GM23338 (cell line): Measurements from ENCODE around the gene THSD4. TPM values are rescaled to one million over a fixed set of nuclear protein-coding genes. Genes with fewer than 3 reads are reported as not detected.

Experiments used
- ATAC-seq: fragments of 200-7000 bp; cut with Tn5 transposase; 3 replicates; pipeline ENCODE4 v1.9.1; 2020
- DNase-seq: peaks from one replicate; pipeline ENCODE4 v3.0.0-alpha.2; 2015; ENCODE audit warnings: low spot score
- H2AFZ ChIP-seq: fragments of 200-600 bp; sonication (generic); 2 replicates; pipeline ENCODE4 v1.8.0; 2016; ENCODE audit warnings: antibody characterized with exemption, mild to moderate bottlenecking, moderate library complexity
- H3F3A ChIP-seq: fragments of 200-600 bp; sonication (generic); replicated peaks from 2 replicates; pipeline ENCODE4 v1.8.0; 2017; ENCODE audit warnings: antibody characterized with exemption, mixed run types, low read depth
- H3K27ac ChIP-seq: fragments of 200-600 bp; sonication (generic); 2 replicates; pipeline ENCODE4 v1.6.1; 2016; ENCODE audit warnings: low read depth
- H3K27me3 ChIP-seq: fragments of 200-600 bp; sonication (generic); 2 replicates; pipeline ENCODE4 v1.8.0; 2016; ENCODE audit warnings: mild to moderate bottlenecking, mixed run types, moderate library complexity; ENCODE audit not compliant: insufficient read depth
- H3K36me3 ChIP-seq: fragments of 200-600 bp; sonication (generic); 2 replicates; pipeline ENCODE4 v1.8.0; 2016; ENCODE audit warnings: mild to moderate bottlenecking; ENCODE audit not compliant: insufficient read depth
- H3K4me1 ChIP-seq: fragments of 200-600 bp; sonication (generic); 2 replicates; pipeline ENCODE4 v1.8.0; 2016; ENCODE audit warnings: mild to moderate bottlenecking, moderate library complexity; ENCODE audit not compliant: insufficient read depth
- H3K4me2 ChIP-seq: fragments of 200-600 bp; sonication (generic); 2 replicates; pipeline ENCODE4 v1.7.1; 2017; ENCODE audit warnings: mixed run types
- H3K4me3 ChIP-seq: fragments of 200-600 bp; sonication (generic); 2 replicates; pipeline ENCODE4 v1.6.1; 2016; ENCODE audit warnings: mixed run types
- H3K79me2 ChIP-seq: fragments of 200-600 bp; sonication (generic); replicated peaks from 2 replicates; pipeline ENCODE4 v1.8.0; 2017; ENCODE audit warnings: mild to moderate bottlenecking; ENCODE audit not compliant: insufficient read depth
- H3K9me2 ChIP-seq: fragments of 200-600 bp; sonication (generic); 2 replicates; pipeline ENCODE4 v1.8.0; 2017; ENCODE audit not compliant: insufficient read depth
- H4K20me1 ChIP-seq: fragments of 200-600 bp; sonication (generic); replicated peaks from 2 replicates; pipeline ENCODE4 v1.8.0; 2017; ENCODE audit warnings: mild to moderate bottlenecking; ENCODE audit not compliant: insufficient read depth
- H3K27ac Mint-ChIP-seq: 2 replicates; pipeline ENCODE4 v1.8.0; 2020; ENCODE audit warnings: inconsistent platforms, mild to moderate bottlenecking, moderate library complexity, mixed read lengths
- H3K27me3 Mint-ChIP-seq: 3 replicates; pipeline ENCODE4 v1.8.0; 2022; ENCODE audit warnings: low read depth, mild to moderate bottlenecking, moderate library complexity, mixed read lengths, inconsistent platforms; ENCODE audit not compliant: insufficient read depth, poor library complexity
- H3K36me3 Mint-ChIP-seq: 3 replicates; pipeline ENCODE4 v1.8.0; 2021; ENCODE audit warnings: low read depth, mild to moderate bottlenecking, inconsistent platforms, moderate library complexity, mixed read lengths
- H3K4me1 Mint-ChIP-seq: 3 replicates; pipeline ENCODE4 v1.8.0; 2020; ENCODE audit warnings: mild to moderate bottlenecking, inconsistent platforms, mixed read lengths
- H3K4me3 Mint-ChIP-seq: 3 replicates; pipeline ENCODE4 v1.8.0; 2021; ENCODE audit warnings: moderate library complexity, mild to moderate bottlenecking, inconsistent platforms, mixed read lengths
- H3K9me3 Mint-ChIP-seq: 3 replicates; pipeline ENCODE4 v1.8.0; 2020; ENCODE audit warnings: moderate library complexity, mild to moderate bottlenecking, inconsistent platforms, mixed read lengths
- CREB1 ChIP-seq: fragments of 250-450 bp; sonication (Bioruptor Pico); IDR thresholded peaks from 2 replicates; pipeline ENCODE4 v1.5.0; 2020; ENCODE audit warnings: low read depth, mild to moderate bottlenecking, moderate library complexity
- EZH2 ChIP-seq: fragments of 200-600 bp; sonication (generic); IDR thresholded peaks from one replicate; pipeline ENCODE4 v1.8.0; 2017; ENCODE audit warnings: antibody characterized with exemption, mild to moderate bottlenecking, low read depth; ENCODE audit not compliant: unreplicated experiment
- EZH2phosphoT487 ChIP-seq: fragments of 200-600 bp; sonication (generic); IDR thresholded peaks from one replicate; pipeline ENCODE4 v1.8.1; 2018; ENCODE audit warnings: antibody characterized with exemption; ENCODE audit not compliant: unreplicated experiment
- JUNB ChIP-seq: IDR thresholded peaks from one replicate; pipeline ENCODE4 v1.6.1; 2016; ENCODE audit warnings: antibody characterized with exemption; ENCODE audit not compliant: unreplicated experiment
- NANOG ChIP-seq: IDR thresholded peaks from 2 replicates; pipeline ENCODE4 v1.6.1; 2016; ENCODE audit warnings: antibody characterized with exemption, borderline replicate concordance
- POLR2AphosphoS5 ChIP-seq: IDR thresholded peaks from 2 replicates; pipeline ENCODE4 v1.6.1; 2016; ENCODE audit warnings: antibody characterized with exemption, low read depth
- STAT1 ChIP-seq: IDR thresholded peaks from one replicate; pipeline ENCODE4 v1.6.1; 2016; ENCODE audit warnings: antibody characterized with exemption; ENCODE audit not compliant: unreplicated experiment
- ZNF114 ChIP-seq: fragments of 250-450 bp; sonication (Bioruptor Pico); IDR thresholded peaks from 2 replicates; pipeline ENCODE4 v1.5.0; 2020; ENCODE audit warnings: mild to moderate bottlenecking, moderate library complexity
- ZNF331 ChIP-seq: fragments of 250-450 bp; sonication (Bioruptor Pico); IDR thresholded peaks from 2 replicates; pipeline ENCODE4 v1.5.0; 2020; ENCODE audit warnings: low read depth, mild to moderate bottlenecking, moderate library complexity
- ZNF462 ChIP-seq: fragments of 250-450 bp; sonication (Bioruptor Pico); IDR thresholded peaks from 2 replicates; pipeline ENCODE4 v1.5.0; 2020; ENCODE audit warnings: mild to moderate bottlenecking, moderate library complexity
- polyA plus RNA-seq: library from polyadenylated mRNA; unstranded; fragments of >200 nt; fragmentation: Nextera tagmentation; extraction: Ambion mirVana; gene quantifications from 2 replicates; pipeline ENCODE4 v1.2.1, GENCODE V29; 2016
- total RNA-seq: library from RNA; depleted of rRNA; stranded (reverse); fragments of >200 nt; shearing (Covaris generic); gene quantifications from 2 replicates; pipeline ENCODE4 v1.2.3, GENCODE V29; 2014
- TF ChIP-seq, protein P1 (sequence below): IDR thresholded peaks from one replicate; pipeline ENCODE4 v1.6.1; 2018; ENCODE audit warnings: antibody characterized with exemption; ENCODE audit not compliant: unreplicated experiment
- TF ChIP-seq, protein P2 (sequence below), 2 experiments: fragments of 200-600 bp in 1 of 2; sonication (generic) in 1 of 2; conservative IDR thresholded peaks; 2 replicates each; pipeline versions ENCODE4 v1.5.1 to v1.6.1; 2016 to 2017; ENCODE audit warnings: antibody characterized with exemption in 2 of 2, low read depth in 2 of 2, mild to moderate bottlenecking in 2 of 2, moderate library complexity in 1 of 2
- TF ChIP-seq, protein P3 (sequence below): IDR thresholded peaks from 2 replicates; pipeline ENCODE4 v1.6.1; 2016; ENCODE audit warnings: antibody characterized with exemption

The THSD4 gene
- total and polyA plus RNA-seq, 2 experiments from 2014 or later, result 2.0 to 7.4 TPM

DNA sequence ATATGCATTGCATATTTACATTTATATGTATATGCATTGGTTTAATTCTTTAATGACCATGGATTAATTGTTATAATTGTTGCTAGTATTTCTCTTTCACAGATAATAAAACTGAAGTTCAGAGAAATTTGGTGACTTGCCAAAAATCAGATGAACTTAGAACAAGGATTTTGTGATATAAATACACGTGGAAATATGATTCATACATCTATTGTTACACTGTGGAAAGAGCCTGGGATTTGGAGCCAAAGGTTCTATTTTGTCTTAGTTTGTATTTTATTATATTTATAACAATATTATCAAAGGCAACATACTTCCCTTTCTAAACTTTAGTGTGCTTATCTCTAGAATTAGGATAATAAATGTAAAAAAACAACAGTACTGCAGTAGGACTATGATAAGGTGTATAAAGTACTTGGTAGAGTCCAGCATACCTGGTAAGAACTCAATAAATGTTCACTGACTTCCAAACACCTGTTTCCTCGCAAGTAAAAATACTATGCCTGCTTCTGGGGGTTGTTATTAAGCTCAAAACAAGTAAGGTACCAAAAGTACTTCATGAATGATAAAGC, 342.9 kb downstream of the THSD4 start:
- Mint-ChIP-seq H3K36me3 (no peaks in the 10 kb centered on the region), H3K9me3 (no peaks in the 10 kb centered on the region), H3K27me3 (no peaks in the 10 kb centered on the region), H3K4me1 (peaks cover 13% of the 10 kb centered on the region; the same call in 2 of the 3 replicates), H3K27ac (no peak overlapping the region), H3K4me3 (no peak overlapping the region)
- no peaks in the 10 kb centered on the region for H3K36me3 ChIP-seq
- H3F3A ChIP-seq, result no peaks in the 10 kb centered on the region
- H4K20me1 ChIP-seq, result no peaks in the 10 kb centered on the region
- H3K4me1 ChIP-seq, result no peaks in the 10 kb centered on the region
- ATAC-seq, result no peak
- no peak for DNase-seq
- no peaks in the 10 kb centered on the region for H3K27me3 ChIP-seq
- no peak for TF ChIP-seq ZNF114
- TF ChIP-seq NANOG, result no peak
- TF ChIP-seq, protein P1, sequence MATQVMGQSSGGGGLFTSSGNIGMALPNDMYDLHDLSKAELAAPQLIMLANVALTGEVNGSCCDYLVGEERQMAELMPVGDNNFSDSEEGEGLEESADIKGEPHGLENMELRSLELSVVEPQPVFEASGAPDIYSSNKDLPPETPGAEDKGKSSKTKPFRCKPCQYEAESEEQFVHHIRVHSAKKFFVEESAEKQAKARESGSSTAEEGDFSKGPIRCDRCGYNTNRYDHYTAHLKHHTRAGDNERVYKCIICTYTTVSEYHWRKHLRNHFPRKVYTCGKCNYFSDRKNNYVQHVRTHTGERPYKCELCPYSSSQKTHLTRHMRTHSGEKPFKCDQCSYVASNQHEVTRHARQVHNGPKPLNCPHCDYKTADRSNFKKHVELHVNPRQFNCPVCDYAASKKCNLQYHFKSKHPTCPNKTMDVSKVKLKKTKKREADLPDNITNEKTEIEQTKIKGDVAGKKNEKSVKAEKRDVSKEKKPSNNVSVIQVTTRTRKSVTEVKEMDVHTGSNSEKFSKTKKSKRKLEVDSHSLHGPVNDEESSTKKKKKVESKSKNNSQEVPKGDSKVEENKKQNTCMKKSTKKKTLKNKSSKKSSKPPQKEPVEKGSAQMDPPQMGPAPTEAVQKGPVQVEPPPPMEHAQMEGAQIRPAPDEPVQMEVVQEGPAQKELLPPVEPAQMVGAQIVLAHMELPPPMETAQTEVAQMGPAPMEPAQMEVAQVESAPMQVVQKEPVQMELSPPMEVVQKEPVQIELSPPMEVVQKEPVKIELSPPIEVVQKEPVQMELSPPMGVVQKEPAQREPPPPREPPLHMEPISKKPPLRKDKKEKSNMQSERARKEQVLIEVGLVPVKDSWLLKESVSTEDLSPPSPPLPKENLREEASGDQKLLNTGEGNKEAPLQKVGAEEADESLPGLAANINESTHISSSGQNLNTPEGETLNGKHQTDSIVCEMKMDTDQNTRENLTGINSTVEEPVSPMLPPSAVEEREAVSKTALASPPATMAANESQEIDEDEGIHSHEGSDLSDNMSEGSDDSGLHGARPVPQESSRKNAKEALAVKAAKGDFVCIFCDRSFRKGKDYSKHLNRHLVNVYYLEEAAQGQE, result no peak
- TF ChIP-seq CREB1 (CRISPR knock-in tag), result no peak
- TF ChIP-seq, protein P2, sequence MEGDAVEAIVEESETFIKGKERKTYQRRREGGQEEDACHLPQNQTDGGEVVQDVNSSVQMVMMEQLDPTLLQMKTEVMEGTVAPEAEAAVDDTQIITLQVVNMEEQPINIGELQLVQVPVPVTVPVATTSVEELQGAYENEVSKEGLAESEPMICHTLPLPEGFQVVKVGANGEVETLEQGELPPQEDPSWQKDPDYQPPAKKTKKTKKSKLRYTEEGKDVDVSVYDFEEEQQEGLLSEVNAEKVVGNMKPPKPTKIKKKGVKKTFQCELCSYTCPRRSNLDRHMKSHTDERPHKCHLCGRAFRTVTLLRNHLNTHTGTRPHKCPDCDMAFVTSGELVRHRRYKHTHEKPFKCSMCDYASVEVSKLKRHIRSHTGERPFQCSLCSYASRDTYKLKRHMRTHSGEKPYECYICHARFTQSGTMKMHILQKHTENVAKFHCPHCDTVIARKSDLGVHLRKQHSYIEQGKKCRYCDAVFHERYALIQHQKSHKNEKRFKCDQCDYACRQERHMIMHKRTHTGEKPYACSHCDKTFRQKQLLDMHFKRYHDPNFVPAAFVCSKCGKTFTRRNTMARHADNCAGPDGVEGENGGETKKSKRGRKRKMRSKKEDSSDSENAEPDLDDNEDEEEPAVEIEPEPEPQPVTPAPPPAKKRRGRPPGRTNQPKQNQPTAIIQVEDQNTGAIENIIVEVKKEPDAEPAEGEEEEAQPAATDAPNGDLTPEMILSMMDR (conservative IDR thresholded peaks at IDR 0.05; ENCODE audit: low read depth in 2 of 2), result no peak
- TF ChIP-seq ZNF462 (CRISPR knock-in tag), result no peak
- TF ChIP-seq JUNB, result no peak
- TF ChIP-seq STAT1, result no peak
- no peak for TF ChIP-seq ZNF331 (CRISPR knock-in tag)
- no peak for TF ChIP-seq EZH2
- no peak for TF ChIP-seq POLR2AphosphoS5
- TF ChIP-seq EZH2phosphoT487, result no peak
- TF ChIP-seq, protein P3, sequence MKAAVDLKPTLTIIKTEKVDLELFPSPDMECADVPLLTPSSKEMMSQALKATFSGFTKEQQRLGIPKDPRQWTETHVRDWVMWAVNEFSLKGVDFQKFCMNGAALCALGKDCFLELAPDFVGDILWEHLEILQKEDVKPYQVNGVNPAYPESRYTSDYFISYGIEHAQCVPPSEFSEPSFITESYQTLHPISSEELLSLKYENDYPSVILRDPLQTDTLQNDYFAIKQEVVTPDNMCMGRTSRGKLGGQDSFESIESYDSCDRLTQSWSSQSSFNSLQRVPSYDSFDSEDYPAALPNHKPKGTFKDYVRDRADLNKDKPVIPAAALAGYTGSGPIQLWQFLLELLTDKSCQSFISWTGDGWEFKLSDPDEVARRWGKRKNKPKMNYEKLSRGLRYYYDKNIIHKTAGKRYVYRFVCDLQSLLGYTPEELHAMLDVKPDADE, result no peak
- no peak overlapping the region for H3K4me3 ChIP-seq
- no peak overlapping the region for H3K4me2 ChIP-seq
- no peaks in the 10 kb centered on the region for H3K79me2 ChIP-seq
- no peak overlapping the region for H3K27ac ChIP-seq
- no peak overlapping the region for H2AFZ ChIP-seq
- peaks cover 6% of the 10 kb centered on the region; the same call in 1 of the 2 replicates for H3K9me2 ChIP-seq
